Fibroblast of peridontal ligament (primary cell): ENCODE results near the gene CCDC59.
"Not testable (repeated sequence)": the region's sequence is repeated elsewhere in the genome, so short reads cannot be mapped to it uniquely, and the experiment has no call there.

ENCODE experiments used
- DNase-seq: peaks from one replicate; pipeline ENCODE4 v3.0.0-alpha.2; 2010; ENCODE audit errors: extremely low read depth

Gene CCDC59, protein sequence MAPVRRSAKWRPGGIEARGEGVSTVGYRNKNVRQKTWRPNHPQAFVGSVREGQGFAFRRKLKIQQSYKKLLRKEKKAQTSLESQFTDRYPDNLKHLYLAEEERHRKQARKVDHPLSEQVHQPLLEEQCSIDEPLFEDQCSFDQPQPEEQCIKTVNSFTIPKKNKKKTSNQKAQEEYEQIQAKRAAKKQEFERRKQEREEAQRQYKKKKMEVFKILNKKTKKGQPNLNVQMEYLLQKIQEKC

DNA sequence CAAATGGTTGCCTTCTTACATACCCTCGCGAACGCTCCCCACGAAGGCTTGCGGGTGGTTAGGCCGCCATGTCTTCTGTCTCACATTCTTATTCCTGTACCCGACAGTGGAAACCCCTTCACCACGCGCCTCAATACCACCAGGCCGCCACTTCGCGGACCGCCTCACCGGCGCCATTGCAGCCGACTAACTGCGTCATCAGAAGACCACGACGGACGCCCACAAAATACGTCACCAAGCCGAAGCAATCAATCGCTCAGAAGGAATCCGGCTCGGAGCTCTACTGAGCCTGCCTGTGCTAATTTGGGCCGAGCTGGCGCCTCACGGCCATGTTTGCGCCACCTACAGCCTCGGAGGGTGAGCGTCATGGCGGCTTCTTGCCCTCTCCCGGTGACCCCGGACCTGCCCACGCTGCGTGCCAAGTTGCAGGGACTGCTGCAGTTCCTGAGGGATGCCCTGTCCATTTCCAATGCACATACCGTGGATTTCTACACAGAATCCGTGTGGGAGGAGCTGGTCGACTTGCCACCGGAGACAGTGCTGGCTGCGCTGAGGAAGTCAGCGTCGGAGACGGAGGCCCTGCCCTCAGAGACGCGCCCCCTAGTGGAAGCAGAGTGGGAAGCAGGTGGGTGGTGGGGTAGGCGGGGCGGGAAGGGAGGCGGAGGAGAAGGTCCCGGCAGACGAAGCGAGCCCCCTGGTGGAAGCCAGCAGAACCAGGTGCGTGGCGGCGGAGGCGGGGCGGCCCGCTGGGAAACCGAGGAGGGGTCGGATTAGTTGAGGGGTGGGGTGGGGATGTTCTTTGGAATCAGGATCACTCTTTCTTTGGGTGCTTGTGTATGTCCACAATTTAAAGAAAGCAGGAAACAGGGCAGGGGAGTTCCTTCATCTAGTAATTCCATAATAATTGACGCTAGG is at the start of gene CCDC59, which contains the start of gene METTL25:
Gene CCDC59, minus strand, starts transcription at position 188 of the 915 bp plus-strand sequence. Its CDS starts 11 bp downstream, at position 177.
Gene METTL25, plus strand, starts transcription at position 330 of the 915 bp plus-strand sequence. Its CDS starts 37 bp downstream, at position 367.
- peak; percentile 99 for DNase-seq

DNA sequence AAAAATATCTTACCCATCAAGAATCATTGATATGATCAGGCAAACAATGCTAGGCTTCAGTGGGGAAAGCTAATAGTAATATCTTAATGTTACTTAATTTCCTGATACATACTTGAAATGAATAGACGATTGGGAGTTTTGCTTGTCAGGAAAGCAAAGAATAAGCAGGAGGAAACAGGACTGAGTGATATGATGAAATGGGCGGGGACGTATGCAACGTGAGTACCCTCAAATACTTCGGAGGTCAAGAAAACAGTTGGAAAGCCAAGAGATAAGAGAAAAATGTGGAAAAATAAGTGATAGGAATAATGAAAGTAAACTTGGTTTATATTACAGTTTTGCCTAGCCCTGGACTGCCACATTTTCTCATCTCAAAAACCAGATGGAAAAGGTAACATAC is 49.3 kb upstream of the CCDC59 start:
- no peak for DNase-seq

DNA sequence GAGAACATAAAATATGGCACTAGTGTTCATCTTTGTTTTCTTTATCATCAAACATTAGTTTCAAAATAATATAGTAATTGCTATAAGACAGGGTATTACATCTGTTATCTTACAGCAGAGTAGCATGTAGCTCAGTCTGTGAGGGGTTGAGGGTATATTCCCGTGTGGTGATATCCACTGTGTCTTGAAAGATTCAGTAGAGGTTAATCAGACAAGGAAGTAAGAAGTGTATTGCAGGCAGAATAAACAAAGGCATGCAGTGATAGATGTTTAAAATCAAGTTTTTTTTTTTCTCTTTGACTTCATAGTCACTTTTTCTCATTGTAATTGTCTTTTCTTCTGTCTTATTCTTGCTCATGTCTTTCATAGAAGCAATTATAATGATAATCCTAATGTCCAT is 48.5 kb upstream of the CCDC59 start:
- no peak for DNase-seq

DNA sequence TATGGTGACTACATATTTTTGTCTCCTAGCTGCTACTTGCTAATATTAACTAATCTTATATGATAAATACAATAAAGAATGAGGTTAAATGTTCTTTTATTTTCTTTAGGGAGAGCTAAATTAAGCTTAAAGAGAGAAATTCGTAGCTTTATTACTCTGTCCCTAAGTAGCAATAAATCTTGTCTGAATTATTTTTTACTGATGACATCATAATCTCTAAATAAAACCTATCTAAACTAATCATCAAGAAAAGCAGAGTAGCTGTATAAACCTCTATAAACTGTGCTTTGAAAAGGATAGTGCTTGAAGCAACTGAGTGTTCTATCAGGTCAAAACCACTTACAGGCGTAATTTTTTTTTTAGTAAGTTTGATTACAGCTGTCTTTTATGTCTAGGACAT is 42.6 kb upstream of the CCDC59 start:
- no peak for DNase-seq

DNA sequence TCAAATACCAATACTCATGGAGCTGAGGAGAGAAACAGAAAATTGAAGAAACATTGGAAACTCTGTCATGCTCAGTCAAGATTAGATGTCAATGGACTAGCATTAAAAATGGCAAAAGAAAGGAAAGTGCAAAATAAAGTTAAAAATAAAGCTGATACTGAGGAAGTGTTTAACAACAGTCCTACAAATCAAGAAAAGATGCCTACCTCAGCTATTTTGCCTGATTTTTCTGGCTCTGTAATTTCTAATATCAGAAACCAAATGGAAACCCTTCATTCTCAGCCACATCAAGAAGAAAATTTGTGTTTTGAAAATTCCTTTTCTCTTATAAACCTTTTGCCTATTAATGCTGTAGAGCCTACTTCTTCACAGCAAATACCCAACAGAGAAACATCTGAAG is 40.7 kb upstream of the CCDC59 start:
- DNase-seq: no peak

DNA sequence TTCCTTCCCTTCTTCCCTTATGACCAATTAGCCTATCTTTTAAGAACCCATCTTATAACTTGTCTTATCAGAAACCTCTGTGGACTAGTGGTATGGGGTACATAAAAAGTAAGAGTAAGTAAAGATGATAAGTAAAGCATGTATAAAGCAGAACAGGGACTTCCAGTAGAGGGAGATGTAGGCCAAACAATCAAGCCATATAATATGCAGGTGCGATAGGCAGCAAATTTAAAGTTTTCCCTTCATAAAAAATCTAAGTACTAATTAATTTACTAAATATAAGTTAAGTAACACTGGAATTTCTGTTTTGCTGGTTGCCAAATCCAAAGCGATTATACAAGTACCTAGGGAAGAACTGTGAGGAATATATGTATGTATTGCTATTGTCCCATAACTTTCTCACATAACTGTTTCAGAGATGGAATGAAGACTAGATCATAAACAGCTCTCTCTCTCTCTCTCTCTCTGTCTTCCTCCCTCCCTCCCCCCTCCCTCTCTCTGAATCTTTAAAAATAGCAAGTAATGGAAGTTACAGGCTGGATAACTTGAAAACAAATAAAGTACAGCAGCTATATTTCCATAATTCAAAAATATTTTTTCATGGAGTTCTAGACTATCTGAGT is 25.9 kb upstream of the CCDC59 start:
- DNase-seq: peak; percentile 54

DNA sequence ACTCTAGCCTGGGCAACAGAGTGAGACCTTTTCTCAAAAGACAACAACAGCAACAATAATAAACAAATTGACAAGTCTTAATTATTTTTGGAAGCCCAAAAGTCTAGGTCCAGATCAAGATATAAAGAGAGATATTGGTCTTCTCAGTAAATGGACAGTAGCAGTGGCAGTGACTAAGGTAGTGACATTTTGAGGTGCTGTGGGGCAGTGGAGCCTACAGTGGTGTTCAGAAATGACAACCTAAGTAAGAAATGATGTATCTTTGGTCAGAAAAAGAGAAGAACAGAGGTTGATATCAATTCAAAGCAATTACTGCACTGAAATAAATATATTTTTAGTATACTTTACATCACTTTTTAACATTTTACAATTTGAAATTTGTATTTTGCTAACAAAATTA is 20.8 kb upstream of the CCDC59 start:
- no peak for DNase-seq

DNA sequence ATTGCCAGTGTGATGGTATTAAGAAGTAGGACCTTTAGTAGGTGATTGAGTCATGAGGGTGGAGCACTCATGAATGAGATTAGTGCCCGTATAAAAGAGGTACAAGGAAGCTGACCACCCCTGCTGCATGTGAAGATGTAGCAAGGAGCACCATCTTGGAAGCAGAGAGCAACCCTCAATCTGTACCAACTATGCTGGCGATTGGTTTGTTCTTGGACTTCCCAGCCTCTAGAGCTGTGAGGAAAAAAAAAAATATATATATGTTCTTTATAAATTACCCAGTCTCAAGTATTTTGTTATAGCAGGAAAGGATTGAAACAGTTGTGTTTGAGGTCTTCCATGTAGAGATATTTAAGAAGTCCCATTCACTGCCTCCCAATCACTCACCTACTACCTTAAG is 17.0 kb upstream of the CCDC59 start:
- DNase-seq: no peak

DNA sequence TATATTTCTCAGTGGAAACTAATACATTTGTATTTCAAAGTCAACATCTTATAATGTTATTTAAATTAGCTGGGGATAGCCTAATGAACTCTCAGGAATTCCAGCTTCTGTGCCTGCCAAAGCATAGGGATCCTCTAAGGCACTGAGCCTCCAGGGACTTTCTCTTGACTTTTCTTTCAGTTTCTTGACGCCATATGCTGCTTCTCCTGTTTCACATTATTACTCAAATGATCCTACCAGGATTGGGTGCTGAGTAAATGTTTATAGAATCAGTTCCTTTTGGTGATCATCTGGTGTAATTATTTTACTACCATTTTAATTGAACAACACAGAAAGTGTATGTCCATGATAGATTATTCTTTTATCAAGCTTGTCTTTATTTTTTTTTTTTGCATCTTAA is 8.0 kb upstream of the CCDC59 start:
- DNase-seq: peak; percentile 70

DNA sequence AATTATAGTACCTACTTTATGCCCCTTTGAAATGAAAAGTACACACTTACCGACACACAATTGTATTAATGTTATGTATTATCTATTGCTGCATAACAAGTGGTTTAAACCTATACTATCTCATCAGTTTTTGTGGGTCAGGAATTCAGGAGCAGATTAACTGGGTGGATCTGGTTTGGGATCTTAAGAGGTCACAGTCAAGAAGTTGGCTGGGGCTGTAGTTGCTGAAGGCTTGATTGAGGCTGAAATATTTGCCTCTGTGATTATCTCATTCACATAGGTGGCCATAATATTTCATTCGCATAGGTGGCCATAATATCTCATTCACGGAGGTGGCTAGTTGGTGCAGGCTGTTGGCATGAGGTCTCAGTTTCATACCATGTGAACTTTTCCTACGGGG is 5.8 kb upstream of the CCDC59 start:
- DNase-seq: no peak

DNA sequence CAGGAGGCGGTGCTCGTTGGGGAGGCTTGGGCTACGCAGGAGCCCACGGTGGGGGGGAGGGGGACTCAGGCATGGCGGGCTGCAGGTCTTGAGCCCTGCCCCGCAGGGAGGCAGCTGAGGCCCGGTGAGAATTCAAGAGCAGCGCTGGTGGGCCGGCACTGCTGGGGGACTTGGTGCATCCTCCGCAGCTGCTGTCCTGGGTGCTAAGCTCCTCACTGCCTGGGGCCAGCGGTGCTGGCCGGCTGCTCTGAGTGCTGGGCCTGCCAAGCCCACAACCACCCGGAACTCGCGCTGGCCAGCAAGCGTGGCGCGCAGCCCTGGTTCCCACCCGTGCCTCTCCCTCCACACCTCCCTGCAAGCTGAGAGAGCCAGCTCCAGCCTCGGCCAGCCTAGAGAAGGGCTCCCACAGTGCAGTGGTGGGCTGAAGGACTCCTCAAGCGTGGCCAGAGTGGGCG is 3.3 kb upstream of the CCDC59 start:
- no peak for DNase-seq

DNA sequence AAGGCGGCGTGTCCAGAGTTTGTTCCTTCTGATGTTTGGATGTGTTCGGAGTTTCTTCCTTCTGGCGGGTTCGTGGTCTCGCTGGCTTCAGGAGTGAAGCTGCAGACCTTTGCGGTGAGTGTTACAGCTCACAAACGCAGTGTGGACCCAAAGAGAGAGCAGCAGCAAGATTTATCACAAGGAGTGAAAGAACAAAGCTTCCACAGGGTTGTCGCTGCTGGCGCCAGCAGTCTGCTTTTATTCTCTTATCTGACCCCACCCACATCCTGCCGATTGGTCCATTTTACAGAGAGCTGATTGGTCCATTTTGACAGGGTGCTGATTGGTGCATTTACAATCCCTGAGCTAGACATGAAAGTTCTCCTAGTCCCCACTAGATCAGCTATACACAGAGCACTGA is 2.6 kb upstream of the CCDC59 start:
- not testable (repeated sequence) for DNase-seq

DNA sequence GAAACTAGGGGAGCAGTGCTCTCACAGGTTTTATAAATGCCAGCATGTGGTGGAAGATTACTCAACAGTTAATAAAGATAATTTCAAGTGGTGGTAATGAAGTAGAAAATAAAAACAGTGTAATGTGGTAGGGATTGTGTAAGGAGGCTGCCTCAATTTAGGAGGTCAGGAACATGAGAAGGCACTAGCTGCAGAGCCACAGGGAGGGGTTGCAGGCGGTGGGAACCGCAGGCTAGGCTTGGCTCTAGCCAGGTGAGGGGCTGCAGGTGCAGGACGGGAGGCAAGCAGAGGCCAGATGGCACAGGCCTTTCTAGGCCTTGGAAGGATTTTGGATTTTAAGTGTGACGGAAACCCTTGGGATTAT is 910 bp upstream of the CCDC59 start:
- DNase-seq: peak; percentile 13

DNA sequence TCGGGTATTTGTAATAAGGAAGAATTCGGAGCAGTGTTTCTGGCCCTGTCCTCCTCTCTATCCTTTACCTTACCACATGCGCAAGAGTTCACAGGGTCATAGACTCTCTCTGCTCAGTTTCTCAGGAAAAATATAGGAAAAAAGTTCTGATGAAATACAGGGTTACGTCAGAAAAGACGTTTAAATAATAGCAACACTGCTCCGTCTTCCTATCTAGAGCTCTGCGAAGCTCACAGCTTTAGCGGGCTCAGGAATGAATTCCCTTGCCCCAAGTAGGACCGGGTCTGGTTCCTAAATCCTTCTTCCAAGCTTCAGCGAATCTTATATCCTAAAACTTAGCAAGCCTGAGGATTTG is 365 bp downstream of the CCDC59 start:
- DNase-seq: no peak

DNA sequence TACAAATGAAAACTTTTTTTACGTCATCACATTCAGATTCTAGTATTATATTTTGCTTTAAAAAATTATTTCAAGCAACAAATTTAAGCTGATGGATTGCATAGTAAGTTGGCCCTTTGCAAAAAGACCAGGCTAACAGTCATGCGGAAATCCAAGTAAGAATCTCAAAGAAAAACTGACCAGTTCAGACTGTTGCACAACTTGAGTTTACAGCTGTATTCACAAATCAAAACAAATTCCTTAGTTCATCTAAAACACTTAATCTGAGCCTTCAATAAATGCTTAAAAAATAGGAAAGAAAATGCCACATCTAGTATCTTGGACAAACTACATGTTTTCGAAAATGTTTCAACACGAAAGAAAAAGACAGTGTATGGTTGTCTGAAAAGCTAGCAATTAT is 847 bp downstream of the CCDC59 start:
- DNase-seq: no peak

DNA sequence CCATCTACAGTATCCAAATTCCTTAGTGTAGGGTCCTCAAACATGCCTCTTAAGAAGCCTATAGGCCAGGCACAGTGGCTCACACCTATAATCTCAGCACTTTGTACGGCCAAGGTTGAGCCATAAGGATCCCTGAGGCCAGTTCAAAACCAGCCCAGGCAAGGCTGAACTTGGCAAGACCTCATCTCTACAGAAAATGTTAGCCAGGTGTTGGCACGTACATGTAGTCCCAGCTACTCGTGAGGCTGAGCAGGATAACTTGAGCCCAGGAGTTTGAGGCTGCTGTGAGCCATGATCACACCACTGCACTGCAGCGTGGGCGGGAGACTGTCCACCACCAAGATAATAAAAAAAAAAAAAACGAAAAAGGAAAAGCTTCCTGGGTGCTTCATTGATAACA is 6.8 kb downstream of the CCDC59 start:
- no peak for DNase-seq

DNA sequence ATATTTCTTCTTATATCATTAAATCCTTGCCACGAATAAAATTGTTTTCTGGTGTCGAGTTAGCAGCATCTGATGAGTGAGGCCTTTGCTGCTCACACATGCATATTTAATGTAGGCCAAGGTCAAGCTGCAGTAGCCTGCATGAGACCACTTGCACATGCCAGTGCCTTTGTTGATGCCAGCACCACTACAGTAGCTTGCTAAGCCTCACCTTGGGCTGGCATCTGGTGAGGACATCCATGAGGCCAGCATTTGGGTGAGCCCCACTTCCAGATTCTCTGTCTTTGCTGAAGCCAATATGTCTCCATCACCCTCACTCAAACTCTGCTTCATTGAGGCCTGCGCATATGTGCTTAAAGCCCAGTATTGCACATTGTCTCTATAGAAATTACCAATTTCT is 8.0 kb downstream of the CCDC59 start:
- no peak for DNase-seq

DNA sequence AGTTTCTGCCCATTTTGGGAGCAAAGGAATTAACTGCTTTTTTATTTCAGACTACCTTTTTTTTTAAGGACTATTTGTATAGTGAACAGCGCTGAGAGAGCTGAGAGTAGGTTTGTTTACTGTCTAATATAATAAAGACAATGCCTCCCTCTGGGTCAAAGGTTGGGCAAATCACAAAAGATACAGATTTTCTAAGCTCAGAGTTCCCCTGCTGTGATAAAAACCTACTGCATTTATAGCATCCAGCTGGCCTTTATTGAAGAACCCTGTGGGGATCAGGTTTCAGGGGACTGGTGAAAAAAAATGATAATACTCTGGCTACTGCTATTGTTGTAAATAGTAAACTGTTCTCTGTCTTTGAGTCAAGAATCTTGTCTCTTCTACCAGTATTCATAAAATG is 28.7 kb downstream of the CCDC59 start:
- DNase-seq: no peak

DNA sequence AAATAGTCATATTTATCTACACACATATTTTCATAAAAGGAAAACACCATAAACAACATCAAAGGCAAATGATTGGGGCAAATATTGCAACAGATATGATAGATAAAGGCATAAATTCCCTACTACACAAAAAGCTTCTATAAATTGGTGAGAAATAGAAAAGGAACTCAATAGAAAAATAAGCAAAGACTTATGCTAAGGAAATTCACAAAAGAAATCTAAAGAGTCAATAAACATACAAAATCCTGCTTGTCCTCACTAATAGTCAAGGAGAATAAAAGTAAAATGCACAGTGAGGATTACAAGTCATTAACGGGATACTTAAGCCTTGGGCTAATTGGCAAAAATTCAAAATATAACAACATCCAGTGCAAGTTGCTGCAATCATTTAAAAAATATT is 30.3 kb downstream of the CCDC59 start:
- no peak for DNase-seq

DNA sequence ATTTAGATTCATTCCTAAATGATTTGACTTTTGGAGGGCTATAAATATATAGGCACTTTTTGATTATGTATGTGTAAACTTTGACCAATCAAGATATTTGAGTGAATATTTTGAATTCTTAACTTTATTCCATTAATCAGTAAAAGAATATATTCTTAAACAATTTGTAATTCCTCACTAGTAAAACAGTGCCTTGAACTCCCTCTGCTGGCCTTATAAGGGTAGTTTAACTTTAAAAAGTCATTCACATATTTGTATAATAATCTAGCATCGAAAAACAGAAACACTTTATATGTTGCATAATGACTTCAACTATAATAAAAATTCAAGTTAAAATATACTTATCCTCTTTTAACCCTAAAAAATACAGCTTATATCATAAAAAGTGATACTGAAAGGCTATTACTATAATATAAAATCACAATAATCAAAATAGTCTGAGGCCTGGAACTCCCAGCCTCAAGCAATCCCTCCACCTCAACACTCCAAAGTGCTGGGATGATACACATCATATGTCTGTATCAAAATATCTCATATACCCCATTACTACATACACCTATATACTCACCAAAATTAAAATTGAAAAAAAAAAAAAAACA is 31.2 kb downstream of the CCDC59 start:
- peak; percentile 65 for DNase-seq

DNA sequence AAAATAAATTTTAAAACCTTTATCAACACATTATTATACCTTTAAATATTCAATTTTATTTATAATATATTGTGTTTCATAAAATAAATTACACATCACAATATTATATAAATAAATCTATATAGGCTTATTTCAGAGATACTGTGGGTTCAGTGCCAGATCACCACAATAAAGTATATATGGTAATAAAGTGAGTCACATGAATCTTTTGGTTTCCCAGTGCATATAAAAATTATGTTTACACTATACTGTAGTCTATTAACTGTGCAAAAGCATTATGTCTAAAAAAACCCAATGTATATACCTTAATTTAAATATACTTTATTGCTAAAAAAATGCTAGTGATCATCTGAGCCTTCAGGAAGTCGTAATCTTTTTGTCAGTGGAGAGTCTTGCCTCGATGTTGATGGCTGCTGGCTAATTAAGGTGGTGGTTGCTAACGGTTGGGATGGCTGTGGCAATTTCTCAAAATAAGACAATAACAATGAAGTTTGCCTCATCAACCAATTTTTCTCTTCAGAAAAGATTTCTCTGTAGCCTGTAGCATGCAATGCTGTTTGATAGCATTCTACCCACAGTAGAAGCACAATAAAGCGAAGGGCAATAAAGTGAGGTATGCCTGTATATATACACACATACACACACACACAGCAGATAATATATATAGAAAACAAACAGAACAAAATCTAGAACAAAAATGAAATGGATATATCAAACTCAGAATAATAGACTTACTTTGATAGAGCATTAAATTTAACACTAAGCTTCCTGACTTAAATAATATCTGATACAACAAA is 32.4 kb downstream of the CCDC59 start:
- no peak for DNase-seq

DNA sequence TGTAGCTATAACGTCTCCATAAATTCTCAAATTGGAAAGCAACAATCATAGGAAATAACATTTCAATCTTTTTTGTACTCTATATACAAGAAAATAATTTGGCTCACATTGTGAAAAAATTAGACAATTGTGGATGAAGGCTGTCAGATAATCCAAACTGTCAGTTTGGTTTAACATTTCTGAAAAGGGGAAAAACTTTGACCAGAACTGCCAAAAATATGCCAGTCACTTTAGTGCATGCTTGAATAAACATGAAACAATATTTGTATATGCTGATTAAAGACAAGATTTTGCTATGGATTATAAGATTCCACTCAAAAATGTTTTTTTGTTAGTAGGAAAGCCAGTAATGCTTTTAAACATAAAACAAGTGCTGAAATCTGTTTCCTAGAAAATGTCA is 38.9 kb downstream of the CCDC59 start:
- DNase-seq: no peak
